NOMO-1 (cell line): ENCODE results near the gene MET.

Experiments used
- DNase-seq, 2 experiments: peaks; one replicate each; lab custom pipeline; 2025; ENCODE audit not compliant: unreplicated experiment in 2 of 2; lab: John Stamatoyannopoulos, UW

Gene MET

GRCh38 chr7:116663744-116664143, 8.3 kb upstream of the MET start:
- DNase-seq, result no peak

DNA sequence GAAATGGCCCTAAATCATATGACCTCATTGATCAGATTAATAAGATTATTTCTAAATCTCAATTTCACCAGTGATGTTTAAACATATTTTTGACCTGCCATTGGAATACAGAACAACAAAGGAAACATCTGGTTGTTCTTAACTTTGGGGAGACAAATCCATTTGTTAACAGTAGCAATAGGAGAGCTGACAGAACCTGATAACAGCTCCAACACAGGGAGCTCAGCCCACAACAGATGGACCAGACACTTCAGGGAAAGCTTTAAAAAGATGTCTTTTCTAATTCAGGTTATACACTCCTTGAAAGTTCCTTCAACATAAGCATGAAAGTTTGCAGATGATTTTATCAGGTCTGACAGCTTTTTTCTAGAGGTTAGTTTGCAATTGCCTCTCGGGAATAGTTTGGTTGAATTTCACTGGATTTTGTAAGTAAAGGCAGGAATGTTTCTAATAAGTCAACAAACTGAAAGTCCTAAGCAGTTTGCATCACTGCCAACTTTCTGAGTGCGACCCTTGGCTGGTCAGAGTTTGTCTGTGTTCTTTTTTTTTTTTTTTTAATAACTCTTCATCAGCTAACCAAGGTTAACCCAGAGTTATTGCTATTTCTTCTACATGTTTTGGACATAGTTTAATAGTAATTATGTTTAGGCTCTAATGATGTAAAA, 6.5 kb upstream of the MET start:
- no peak for DNase-seq

GRCh38 chr7:116669769-116670168, 2.2 kb upstream of the MET start:
- no peak for DNase-seq

- DNase-seq, result no peak
These were observed 1.5 kb upstream of the MET start for GRCh38 chr7:116670409-116671015.

DNA sequence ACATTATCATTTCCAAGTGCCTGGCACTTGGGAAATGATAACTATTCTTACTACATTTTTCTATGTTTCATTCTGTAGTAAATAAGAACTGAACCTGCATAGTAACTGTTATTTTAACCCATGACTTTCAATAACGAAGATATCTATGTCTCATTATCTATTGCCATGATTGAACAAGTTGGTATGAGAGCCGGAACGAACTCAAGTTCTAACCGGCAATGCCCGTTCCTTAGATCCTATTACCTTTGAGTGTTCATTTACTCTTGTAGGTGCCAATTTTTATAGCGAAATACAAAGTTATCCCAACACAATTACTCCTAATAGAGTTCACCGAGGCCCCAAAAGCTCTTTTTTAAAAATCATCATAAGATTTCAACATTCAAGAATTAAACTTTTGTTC, 885 bp upstream of the MET start:
- no peak for DNase-seq

DNA sequence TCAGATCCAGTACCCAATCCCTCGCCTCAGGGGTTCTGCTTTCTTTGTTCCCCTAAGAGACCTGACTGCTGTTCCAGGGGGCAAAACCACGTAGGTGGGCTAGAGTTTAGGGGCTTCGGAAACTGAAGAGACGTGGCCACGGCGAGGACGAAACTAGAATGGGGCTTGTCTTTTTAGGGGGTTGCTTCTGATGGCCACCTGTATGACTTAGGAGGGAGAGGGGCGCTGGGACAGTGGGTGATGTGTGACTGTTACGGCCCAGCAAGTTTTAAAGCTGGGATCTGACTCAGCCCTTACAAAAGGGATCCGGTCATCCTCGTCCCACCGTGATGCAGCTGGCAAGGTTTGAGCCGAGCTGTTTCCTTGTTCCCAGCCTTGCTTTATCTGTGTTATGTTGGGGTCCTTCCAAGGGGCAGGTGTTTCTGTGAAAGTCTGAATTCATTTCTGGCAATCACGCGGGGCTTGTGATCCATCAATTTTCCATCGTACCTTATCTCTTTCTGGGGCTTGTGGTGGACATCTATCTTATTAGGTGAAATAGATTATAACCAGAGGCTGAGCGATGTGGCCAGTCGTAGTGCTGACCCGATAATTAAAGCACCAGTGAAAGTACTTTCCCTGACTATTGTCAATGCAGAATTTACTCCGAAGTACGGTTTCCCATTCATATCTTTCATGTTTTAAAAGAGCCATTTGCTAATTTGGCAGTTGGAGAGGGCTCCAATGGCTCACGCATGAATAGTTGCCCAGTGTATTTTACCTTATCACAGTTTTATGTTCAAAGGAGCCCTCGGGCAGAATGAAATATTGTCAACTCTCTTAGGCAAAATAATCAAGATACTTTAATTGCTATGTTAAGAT, 830 bp downstream of the MET start:
- no peak for DNase-seq

DNA sequence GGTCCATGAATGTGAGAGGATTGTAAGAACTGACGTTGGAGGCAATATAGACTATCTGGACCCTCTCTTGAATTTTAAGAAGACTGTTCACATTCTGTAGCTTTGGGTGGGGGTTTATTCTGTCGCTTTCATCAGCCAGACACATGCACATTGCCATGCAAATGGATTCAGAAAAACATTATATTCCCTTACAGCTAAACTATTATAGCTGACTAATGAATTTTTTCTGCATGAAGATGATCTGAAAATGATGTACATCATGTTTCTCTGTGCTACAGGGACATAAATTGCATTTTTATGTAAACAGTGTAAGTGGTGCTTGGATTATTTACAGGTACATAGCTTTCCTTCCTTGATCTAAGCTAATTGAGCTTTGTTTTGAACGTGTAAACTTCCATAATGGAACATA, 1.5 kb downstream of the MET start:
- DNase-seq, result no peak

DNA sequence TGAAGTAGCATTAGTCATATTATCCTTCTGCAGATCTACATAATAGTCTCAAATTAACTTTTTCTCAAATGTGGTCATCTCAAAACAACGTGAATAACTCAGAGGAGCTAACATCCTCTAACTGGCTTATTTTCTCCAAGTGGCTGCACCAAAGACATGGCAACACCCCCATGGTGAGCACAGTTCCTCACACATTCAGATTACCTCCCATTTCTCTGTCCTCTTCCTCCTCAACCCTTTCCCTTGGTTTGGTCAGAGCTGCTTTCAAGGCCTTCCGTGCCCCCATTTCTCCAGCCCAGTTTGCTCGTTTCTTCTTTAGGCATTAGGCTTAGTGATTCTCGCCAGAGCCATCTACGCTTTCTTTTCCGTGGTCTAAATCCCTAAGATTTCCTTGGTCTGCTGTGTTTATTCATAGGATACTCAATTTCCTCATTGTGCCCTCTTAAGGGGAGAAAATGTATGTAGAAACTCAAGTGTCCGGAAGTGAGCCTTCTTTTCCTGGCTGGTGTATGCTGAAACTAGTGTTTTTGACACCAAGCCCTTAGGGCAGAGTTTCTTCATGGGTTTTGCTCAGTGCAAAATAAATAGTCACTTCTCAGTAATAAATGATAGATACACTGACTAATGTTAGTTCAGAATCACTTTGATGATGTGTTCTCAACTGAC, 2.6 kb downstream of the MET start:
- DNase-seq, result no peak

GRCh38 chr7:116675812-116676355, 3.9 kb downstream of the MET start:
- DNase-seq, result no peak

DNA sequence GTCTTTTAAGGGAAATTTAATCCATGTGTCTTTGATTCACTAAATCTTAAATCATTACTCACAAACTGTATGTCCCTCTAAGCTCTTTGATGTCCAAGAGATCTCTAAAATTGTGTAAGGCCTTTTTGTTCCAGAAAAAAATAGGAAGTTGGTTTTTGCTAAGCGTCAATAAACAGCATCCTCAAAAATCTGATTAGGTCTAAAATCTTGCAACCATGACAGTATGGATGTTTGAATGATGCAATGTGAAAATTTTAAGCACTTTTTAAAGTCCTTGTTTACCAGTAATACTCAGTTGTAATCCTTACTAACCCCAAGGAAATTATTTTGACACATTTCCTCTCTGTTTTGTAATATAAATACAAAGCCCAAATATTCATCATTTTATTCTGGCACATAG, 6.8 kb downstream of the MET start:
- peak in 1 of 2 experiments; percentile 6 for DNase-seq

DNA sequence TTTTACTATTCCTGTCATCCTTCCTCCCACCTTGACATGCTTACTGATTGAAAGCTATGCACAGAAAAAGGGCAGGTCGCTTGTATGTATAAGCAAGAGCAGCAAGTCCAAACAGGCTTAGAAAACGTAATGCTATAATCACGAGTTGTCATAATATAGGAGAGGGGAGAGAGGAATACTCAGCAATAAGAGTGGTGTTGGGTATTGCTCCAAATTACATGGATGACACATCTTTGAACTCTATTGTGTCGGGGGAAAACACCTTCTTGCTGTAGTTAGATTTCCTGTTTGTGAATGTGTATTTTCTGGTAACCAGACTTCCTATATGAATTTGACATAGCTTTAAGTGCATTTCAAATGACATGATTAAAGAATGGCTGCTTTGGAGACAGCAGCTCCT, 7.5 kb downstream of the MET start:
- DNase-seq, result no peak

GRCh38 chr7:116683786-116684185, 11.8 kb downstream of the MET start:
- DNase-seq, result peak in 1 of 2 experiments; percentile 68

GRCh38 chr7:116686033-116686432, 14.0 kb downstream of the MET start:
- no peak for DNase-seq

DNA sequence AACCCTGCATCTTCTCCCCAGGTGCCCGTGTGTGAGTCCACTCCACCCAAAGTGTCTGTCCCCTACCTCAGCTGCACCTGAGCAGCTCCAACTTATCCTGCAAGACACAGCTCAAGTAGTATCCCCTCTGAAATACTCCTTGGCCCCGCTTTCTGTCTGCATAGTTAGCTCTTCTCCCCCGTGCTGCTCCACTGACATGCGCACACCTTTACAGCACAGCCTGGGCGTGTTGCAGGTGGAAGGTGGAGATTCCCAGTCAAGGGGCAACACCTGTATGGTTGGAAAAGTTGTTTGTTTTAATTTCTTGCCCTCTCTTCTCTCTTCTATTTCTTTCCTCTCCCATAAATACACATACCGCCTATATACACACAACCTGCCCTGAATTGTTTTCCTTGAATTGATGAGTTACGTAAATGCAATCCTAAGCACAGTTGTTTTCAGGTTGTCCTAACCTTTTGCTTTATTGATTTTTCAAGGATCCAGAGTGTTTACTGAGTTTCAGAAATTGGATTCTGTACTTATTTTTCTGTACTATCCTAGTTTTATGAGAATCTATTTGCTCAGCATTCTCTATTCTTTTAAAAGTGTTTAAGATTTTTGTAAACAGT, 14.9 kb downstream of the MET start:
- no peak for DNase-seq

- DNase-seq, result no peak
These were observed 15.8 kb downstream of the MET start for GRCh38 chr7:116687801-116688201.

DNA sequence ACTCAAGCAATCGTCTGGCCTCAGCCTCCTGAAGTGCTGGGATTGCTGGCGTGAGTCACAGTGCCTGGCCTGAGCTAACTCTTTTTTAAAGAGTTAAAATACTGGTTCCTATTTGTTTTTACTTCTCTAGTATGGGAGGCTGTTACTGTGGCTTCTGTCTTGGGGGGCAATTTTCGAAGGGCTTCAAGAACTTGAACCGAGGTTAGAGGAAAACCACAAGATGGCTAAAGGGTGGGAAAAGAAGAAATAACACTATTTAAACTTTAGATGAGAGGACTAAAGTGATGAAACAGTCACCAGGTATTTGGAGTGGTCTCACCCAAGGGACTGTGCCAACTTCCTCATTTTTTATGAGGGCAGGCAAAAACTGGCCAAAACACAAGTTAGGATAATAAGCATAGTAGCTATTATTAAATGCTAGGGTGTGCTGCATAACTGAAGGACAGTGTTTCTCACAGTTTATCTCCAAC, 17.8 kb downstream of the MET start:
- peak; percentile 14 to 62 for DNase-seq

DNA sequence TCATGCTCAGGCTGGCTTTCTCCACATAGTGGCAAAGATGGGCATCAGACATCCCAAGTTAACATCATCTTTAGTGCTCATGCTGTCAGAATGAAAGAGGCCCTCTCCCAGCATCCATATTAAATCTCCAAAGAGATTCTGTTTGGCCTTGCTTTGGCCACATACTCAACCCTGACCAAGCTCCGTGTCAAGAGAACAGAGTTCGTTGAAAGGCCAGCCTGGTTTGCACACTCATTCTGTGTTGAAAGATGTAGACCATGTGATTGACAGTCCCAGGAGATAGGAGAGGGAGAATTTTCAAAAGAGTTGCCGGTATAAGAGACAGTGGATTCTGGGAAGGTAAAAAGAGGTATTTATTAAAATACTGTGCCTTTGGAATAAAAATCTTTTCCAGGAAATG, 19.7 kb downstream of the MET start:
- no peak for DNase-seq

- DNase-seq, result peak in 1 of 2 experiments; percentile 30
These were observed 20.7 kb downstream of the MET start for GRCh38 chr7:116692401-116693308.

DNA sequence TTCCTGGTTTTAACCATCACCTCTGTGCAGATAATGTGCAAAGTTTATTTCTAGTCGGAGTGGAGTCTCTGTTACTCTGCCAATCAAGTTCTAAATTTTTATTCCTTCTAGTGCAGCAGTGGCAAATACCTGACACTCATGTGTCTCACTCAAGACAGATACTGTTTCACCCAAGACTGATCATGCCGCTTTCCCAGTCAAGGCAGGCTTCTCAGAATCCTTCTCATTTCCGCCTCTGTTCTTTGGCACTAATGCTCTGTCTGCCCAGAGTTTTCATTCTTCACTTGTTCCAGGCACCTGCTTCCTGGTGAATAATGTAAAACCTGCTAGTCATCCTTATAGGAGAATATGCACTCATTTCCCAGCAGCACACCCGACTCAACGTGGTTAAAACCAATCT, 24.7 kb downstream of the MET start:
- DNase-seq, result no peak
